ENCODE measurements around the gene NMNAT3. TPM values are rescaled to one million over a fixed set of nuclear protein-coding genes. Genes with fewer than 3 reads are reported as not detected.

NMNAT3 gene
- total RNA-seq, 6 experiments from 2014 or later, result 1.3 to 3.6 (median 2.6) TPM

GRCh38 chr3:139552632-139553365 is 125.0 kb downstream of the NMNAT3 start:
- intact Hi-C loops (cut with DNase I), result loop anchor here in 1 of 2 donors (10.0 kb wide), 1 partner anchor 128 kb away; no protein-coding TSS in a partner anchor
- H3K9me3 ChIP-seq, result no peaks in the 10 kb centered on the region
- H3K36me3 ChIP-seq, result no peaks in the 10 kb centered on the region
- ATAC-seq (no peak), DNase-seq (no peak)
- H3K27me3 ChIP-seq, result no peaks in the 10 kb centered on the region
- no peak overlapping the region for H3K27ac ChIP-seq
- TF ChIP-seq POLR2A (IDR thresholded peaks at IDR 0.05), result no peak
- no peak for TF ChIP-seq CTCF (IDR thresholded peaks at IDR 0.05)
- 67% methylated on average over 3 of the region's 4 CpGs for WGBS (ENCODE audit: insufficient coverage, low coverage, low lambda C conversion rate, missing lambda C conversion rate)
- H3K4me3 ChIP-seq, result no peak overlapping the region
- H3K4me1 ChIP-seq, result no peaks in the 10 kb centered on the region

- DNase-seq (no peak), ATAC-seq (peak; percentile 38 to 74 (median 62))
- Histone ChIP-seq H3K36me3 (no peaks in the 10 kb centered on the region), H3K4me1 (no peaks in the 10 kb centered on the region), H3K4me3 (no peak overlapping the region), H3K27me3 (no peaks in the 10 kb centered on the region), H3K27ac (no peak overlapping the region), H3K9me3 (no peaks in the 10 kb centered on the region)
- WGBS (ENCODE audit: insufficient coverage, low coverage, low lambda C conversion rate, missing lambda C conversion rate), result 36% methylated on average over 5 of the region's 5 CpGs
- intact Hi-C loops (cut with DNase I), result no loop called here
- TF ChIP-seq POLR2A (IDR thresholded peaks at IDR 0.05), result no peak
- TF ChIP-seq CTCF (IDR thresholded peaks at IDR 0.05), result no peak
Measured at GRCh38 chr3:139548801-139549200, 129.0 kb downstream of the NMNAT3 start.

- intact Hi-C loops (cut with DNase I), result no loop called here
- Histone ChIP-seq H3K27ac (no peak overlapping the region), H3K4me3 (no peak overlapping the region), H3K27me3 (no peaks in the 10 kb centered on the region), H3K36me3 (no peaks in the 10 kb centered on the region), H3K9me3 (no peaks in the 10 kb centered on the region), H3K4me1 (no peaks in the 10 kb centered on the region)
- no peak for TF ChIP-seq CTCF (IDR thresholded peaks at IDR 0.05)
- no peak for TF ChIP-seq POLR2A (IDR thresholded peaks at IDR 0.05)
- DNase-seq (no peak), ATAC-seq (no peak)
Measured at GRCh38 chr3:139547666-139548065, 130.1 kb downstream of the NMNAT3 start.

GRCh38 chr3:139546772-139547171 is 131.0 kb downstream of the NMNAT3 start:
- intact Hi-C loops (cut with DNase I), result no loop called here
- no peak for DNase-seq
- Histone ChIP-seq H3K36me3 (no peaks in the 10 kb centered on the region), H3K4me1 (no peaks in the 10 kb centered on the region), H3K27me3 (no peaks in the 10 kb centered on the region), H3K27ac (no peak overlapping the region), H3K4me3 (no peak overlapping the region), H3K9me3 (no peaks in the 10 kb centered on the region)
- TF ChIP-seq POLR2A (IDR thresholded peaks at IDR 0.05) (no peak), CTCF (IDR thresholded peaks at IDR 0.05) (no peak)
- peak in 1 of 4 donors; percentile 25 for ATAC-seq
- WGBS (ENCODE audit: insufficient coverage, low coverage, low lambda C conversion rate, missing lambda C conversion rate), result 38% methylated on average over 2 of the region's 3 CpGs

Measured in right lobe of liver (tissue), 6 donors.